Neuronal stem cell (in vitro differentiated cells): ENCODE measurements around the gene SRSF3.
"Not testable (repeated sequence)": the region's sequence is repeated elsewhere in the genome, so short reads cannot be mapped to it uniquely, and the experiment has no call there.

Experiments
- DNase-seq: peaks from one replicate; pipeline ENCODE4 v3.0.0-alpha.2; 2013; ENCODE audit warnings: low spot score
- H2AFZ ChIP-seq: one replicate; pipeline ENCODE4 v1.6.1; 2013; ENCODE audit warnings: mild to moderate bottlenecking, low read length, inconsistent platforms
- H2AK5ac ChIP-seq: 2 replicates; pipeline ENCODE4 v1.6.1; 2013; ENCODE audit warnings: low read depth, mild to moderate bottlenecking, inconsistent platforms, low read length, moderate library complexity, mixed read lengths
- H2BK120ac ChIP-seq: 2 replicates; pipeline ENCODE4 v1.6.1; 2013; ENCODE audit warnings: low read depth, mild to moderate bottlenecking, inconsistent platforms, low read length, moderate library complexity, mixed read lengths
- H2BK12ac ChIP-seq: one replicate; pipeline ENCODE4 v1.6.1; 2013; ENCODE audit warnings: low read length, inconsistent platforms
- H2BK15ac ChIP-seq: 2 replicates; pipeline ENCODE4 v1.6.1; 2013; ENCODE audit warnings: mild to moderate bottlenecking, low read length, inconsistent platforms, mixed read lengths
- H2BK5ac ChIP-seq: one replicate; pipeline ENCODE4 v1.6.1; 2013; ENCODE audit warnings: inconsistent platforms, mild to moderate bottlenecking, low read length, moderate library complexity
- H3K14ac ChIP-seq: one replicate; pipeline ENCODE4 v1.6.1; 2013; ENCODE audit warnings: low read length, inconsistent platforms
- H3K18ac ChIP-seq: 2 replicates; pipeline ENCODE4 v1.6.1; 2013; ENCODE audit warnings: low read length, inconsistent platforms
- H3K23ac ChIP-seq: 2 replicates; pipeline ENCODE4 v1.6.1; 2013; ENCODE audit warnings: low read depth, mild to moderate bottlenecking, mixed read lengths, low read length, inconsistent platforms; ENCODE audit not compliant: poor library complexity
- H3K27ac ChIP-seq: replicated peaks from 3 replicates; pipeline ENCODE4 v1.5.1; 2013; ENCODE audit warnings: low read length, inconsistent platforms
- H3K27me3 ChIP-seq, 3 experiments: 2 replicates each; pipeline ENCODE4 v1.6.1; 2013; ENCODE audit warnings: low read length in 3 of 3, mild to moderate bottlenecking in 2 of 3, inconsistent platforms in 1 of 3, low read depth in 1 of 3, mixed read lengths in 1 of 3, moderate library complexity in 1 of 3; ENCODE audit not compliant: control insufficient read depth in 3 of 3, insufficient read depth in 3 of 3
- H3K36me3 ChIP-seq, 2 donors: replicated peaks in 1 of 2; 2 replicates each; pipeline ENCODE4 v1.6.1; 2013; ENCODE audit warnings: low read length in 2 of 2; ENCODE audit not compliant: control insufficient read depth in 2 of 2, insufficient read depth in 2 of 2
- H3K4ac ChIP-seq: 2 replicates; pipeline ENCODE4 v1.6.1; 2013; ENCODE audit warnings: inconsistent platforms, mild to moderate bottlenecking, low read length, moderate library complexity
- H3K4me1 ChIP-seq, 2 donors: 1 replicate in 1 of 2; 2 replicates in 1 of 2; pipeline ENCODE4 v1.6.1; 2013; ENCODE audit warnings: low read length in 2 of 2, low read depth in 1 of 2; ENCODE audit not compliant: control insufficient read depth in 2 of 2, insufficient read depth in 1 of 2
- H3K4me2 ChIP-seq: one replicate; pipeline ENCODE4 v1.6.1; 2013; ENCODE audit warnings: mild to moderate bottlenecking, low read length, inconsistent platforms; ENCODE audit not compliant: insufficient read depth, poor library complexity, severe bottlenecking
- H3K4me3 ChIP-seq, 2 donors: 2 replicates each; pipeline ENCODE4 v1.5.1; 2013; ENCODE audit warnings: low read length in 2 of 2, mild to moderate bottlenecking in 2 of 2, inconsistent platforms in 1 of 2, moderate library complexity in 1 of 2
- H3K79me1 ChIP-seq: one replicate; pipeline ENCODE4 v1.6.1; 2013; ENCODE audit warnings: low read depth, mild to moderate bottlenecking, inconsistent platforms, low read length, moderate library complexity
- H3K9ac ChIP-seq: one replicate; pipeline ENCODE4 v1.6.1; 2013; ENCODE audit warnings: mild to moderate bottlenecking, low read depth, low read length, inconsistent platforms; ENCODE audit not compliant: poor library complexity
- H3K9me3 ChIP-seq, 2 donors: replicated peaks in 1 of 2; 2 replicates each; pipeline versions ENCODE3 to v1.6.1; 2013; ENCODE audit warnings: low read length in 2 of 2, mild to moderate bottlenecking in 2 of 2, inconsistent platforms in 1 of 2, low read depth in 1 of 2, mixed read lengths in 1 of 2, moderate library complexity in 1 of 2; ENCODE audit not compliant: control insufficient read depth in 2 of 2, insufficient read depth in 1 of 2
- H4K8ac ChIP-seq: one replicate; pipeline ENCODE4 v1.6.1; 2013; ENCODE audit warnings: low read depth, mild to moderate bottlenecking, inconsistent platforms, low read length, moderate library complexity
- H4K91ac ChIP-seq: one replicate; pipeline ENCODE4 v1.6.1; 2013; ENCODE audit warnings: low read length, low read depth, mild to moderate bottlenecking, inconsistent platforms; ENCODE audit not compliant: poor library complexity
- WGBS, 2 donors: extraction: QIAGEN DNeasy Blood & Tissue Kit; methylation state at CpG; one replicate each; pipeline ENCODE4 v1.1.7; 2013; ENCODE audit warnings: missing lambda C conversion rate in 2 of 2, mixed read lengths in 1 of 2; ENCODE audit not compliant: insufficient read length in 2 of 2, insufficient replicate concordance in 1 of 2; ENCODE audit errors: extremely low coverage in 2 of 2; 5-methylcytosine and 5-hydroxymethylcytosine counted together

SRSF3 gene

GRCh38 chr6:36600564-36601146, 6.5 kb downstream of the SRSF3 start:
- H3K18ac ChIP-seq = no peak overlapping the region
- H4K8ac ChIP-seq = no peak overlapping the region
- H3K9me3 ChIP-seq = no peaks in the 10 kb centered on the region
- H3K4me3 ChIP-seq = no peak overlapping the region
- H3K9ac ChIP-seq = no peak overlapping the region
- H3K4me1 ChIP-seq = peaks cover 11 to 28% of the 10 kb centered on the region in 2 donors
- no CpG with 5 or more reads among the region's 6 CpGs for WGBS, 2 donors
- no peak overlapping the region for H2BK120ac ChIP-seq
- no peaks in the 10 kb centered on the region for H3K27me3 ChIP-seq
- H3K23ac ChIP-seq = no peak overlapping the region
- no peak overlapping the region for H2BK12ac ChIP-seq
- H2AK5ac ChIP-seq = no peak overlapping the region
- H3K4me2 ChIP-seq = no peak overlapping the region
- peaks cover 45 to 100% of the 10 kb centered on the region in 2 donors for H3K36me3 ChIP-seq
- no peak overlapping the region for H4K91ac ChIP-seq
- no peaks in the 10 kb centered on the region for H3K79me1 ChIP-seq
- H3K4ac ChIP-seq = no peak overlapping the region
- no peak overlapping the region for H2AFZ ChIP-seq
- H2BK5ac ChIP-seq = no peak overlapping the region
- no peak overlapping the region for H3K27ac ChIP-seq
- H3K14ac ChIP-seq = no peak overlapping the region
- no peak for DNase-seq
- no peak overlapping the region for H2BK15ac ChIP-seq

GRCh38 chr6:36601818-36602217, 7.7 kb downstream of the SRSF3 start:
- H2BK5ac ChIP-seq, DNase-seq, H3K79me1 ChIP-seq, H2BK15ac ChIP-seq, H3K18ac ChIP-seq, H2BK120ac ChIP-seq, H2BK12ac ChIP-seq, H4K8ac ChIP-seq, H3K9ac ChIP-seq, H3K4me3 ChIP-seq, H3K23ac ChIP-seq, H3K14ac ChIP-seq, H2AK5ac ChIP-seq, H2AFZ ChIP-seq, H3K9me3 ChIP-seq, H4K91ac ChIP-seq, H3K4me2 ChIP-seq, H3K4ac ChIP-seq, H3K27me3 ChIP-seq, H3K27ac ChIP-seq: not testable (repeated sequence)
- Histone ChIP-seq H3K36me3 (peaks cover 48 to 100% of the 10 kb centered on the region in 2 donors), H3K4me1 (peaks cover 11 to 25% of the 10 kb centered on the region in 2 donors)
- WGBS, 2 donors = no CpG with 5 or more reads among the region's 3 CpGs

GRCh38 chr6:36603222-36604089, 9.3 kb downstream of the SRSF3 start:
- no peak overlapping the region for H3K14ac ChIP-seq
- no peak overlapping the region for H2BK120ac ChIP-seq
- no peak overlapping the region for H3K18ac ChIP-seq
- no peaks in the 10 kb centered on the region for H3K27me3 ChIP-seq
- H4K8ac ChIP-seq = no peak overlapping the region
- H3K4me3 ChIP-seq = no peak overlapping the region
- H3K9ac ChIP-seq = no peak overlapping the region
- no peak for DNase-seq
- no peak overlapping the region for H4K91ac ChIP-seq
- H3K27ac ChIP-seq = no peak overlapping the region
- peaks cover 7 to 11% of the 10 kb centered on the region in 2 donors for H3K4me1 ChIP-seq
- WGBS, 2 donors = no CpG with 5 or more reads among the region's 3 CpGs
- H3K4ac ChIP-seq = no peak overlapping the region
- H2AK5ac ChIP-seq = no peak overlapping the region
- H3K4me2 ChIP-seq = no peak overlapping the region
- peaks cover 47 to 100% of the 10 kb centered on the region in 2 donors for H3K36me3 ChIP-seq
- H3K23ac ChIP-seq = no peak overlapping the region
- H2BK12ac ChIP-seq = no peak overlapping the region
- no peak overlapping the region for H2BK15ac ChIP-seq
- no peak overlapping the region for H2BK5ac ChIP-seq
- H3K79me1 ChIP-seq = no peaks in the 10 kb centered on the region
- no peaks in the 10 kb centered on the region for H3K9me3 ChIP-seq
- H2AFZ ChIP-seq = no peak overlapping the region
